GM19351 (cell line): Measurements from ENCODE around the gene FAR1.
"Not testable (repeated sequence)": the region's sequence is repeated elsewhere in the genome, so short reads cannot be mapped to it uniquely, and the experiment has no call there.

Experiments used
- ATAC-seq: cut with Tn5 transposase; IDR thresholded peaks from one replicate; pipeline ENCODE4 v1.9.1; 2021; ENCODE audit warnings: mild to moderate bottlenecking, moderate library complexity; ENCODE audit not compliant: unreplicated experiment

The FAR1 gene

DNA sequence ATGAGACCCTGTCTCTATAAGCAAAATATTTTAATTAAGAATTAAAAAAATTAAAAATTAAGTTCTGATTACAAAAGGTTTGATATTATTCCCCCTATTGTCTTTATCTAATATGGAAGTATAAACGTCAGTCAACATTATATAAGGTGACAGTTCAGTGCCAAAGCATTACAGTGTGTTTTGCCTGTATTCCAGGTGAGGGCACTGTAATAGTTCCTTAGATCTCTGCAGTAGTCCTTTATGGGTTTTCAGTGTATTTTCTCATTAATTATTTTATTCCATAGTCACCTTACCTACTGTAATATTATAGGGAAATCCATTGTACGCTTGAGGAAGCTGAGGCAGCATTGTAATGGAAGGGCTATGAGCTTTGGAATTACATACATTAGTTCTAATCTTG lies 33.0 kb downstream of the FAR1 start:
- ATAC-seq, result no peak

DNA sequence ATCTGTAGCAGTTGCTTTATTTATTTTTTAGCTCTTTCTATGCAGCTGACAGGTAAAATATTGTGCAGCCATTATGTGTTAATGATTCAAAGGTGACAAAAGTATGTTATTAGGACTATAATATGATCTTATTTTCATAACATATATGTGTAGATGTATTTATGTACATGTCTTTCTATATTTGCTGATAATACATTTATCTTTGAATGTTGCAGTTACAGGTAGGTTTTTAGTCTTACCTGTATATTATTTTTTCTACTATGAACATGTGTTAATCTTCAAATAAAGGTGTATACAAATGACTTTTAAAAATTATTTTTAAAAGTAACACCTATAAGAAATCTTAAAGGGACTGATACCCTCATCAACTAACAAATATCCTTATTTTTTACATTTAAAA lies 33.6 kb downstream of the FAR1 start:
- ATAC-seq, result no peak

DNA sequence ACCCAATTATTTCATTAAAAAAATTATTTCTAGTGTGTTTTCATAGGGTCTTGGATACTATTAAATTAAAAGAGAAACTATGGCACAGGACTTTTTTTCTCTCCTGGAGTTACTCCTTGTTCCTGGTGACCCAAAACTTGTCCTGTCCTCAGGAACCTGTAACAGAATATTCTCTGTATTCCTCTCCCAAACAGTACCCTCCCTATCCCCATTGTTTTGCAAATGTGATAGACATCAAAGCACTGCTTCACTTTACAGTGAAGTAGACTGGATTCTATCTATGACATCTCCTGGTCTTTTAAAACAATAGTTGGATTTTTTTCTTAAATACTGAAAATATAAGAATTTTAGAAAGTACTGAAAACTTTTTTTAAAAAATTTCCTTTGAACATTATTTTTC lies 37.2 kb downstream of the FAR1 start:
- no peak for ATAC-seq

DNA sequence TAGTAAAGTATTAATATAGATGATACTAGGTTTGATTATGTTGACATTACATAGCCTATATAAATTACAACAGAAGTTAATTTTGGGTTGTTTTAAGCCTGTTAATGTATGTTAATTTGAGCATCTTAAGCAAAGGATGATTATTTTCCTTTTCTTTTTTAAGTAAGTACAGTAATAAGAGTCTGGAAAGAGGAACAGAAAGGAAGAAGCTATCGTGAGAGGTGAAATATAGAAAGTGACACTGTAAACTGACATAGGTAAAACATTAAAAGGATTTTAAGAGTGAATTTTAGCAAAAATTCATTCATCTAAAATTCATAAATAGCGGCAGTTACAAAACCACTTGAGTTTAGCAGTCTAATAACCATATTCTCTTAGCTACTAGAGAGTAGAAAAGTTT lies 45.5 kb downstream of the FAR1 start:
- no peak for ATAC-seq

DNA sequence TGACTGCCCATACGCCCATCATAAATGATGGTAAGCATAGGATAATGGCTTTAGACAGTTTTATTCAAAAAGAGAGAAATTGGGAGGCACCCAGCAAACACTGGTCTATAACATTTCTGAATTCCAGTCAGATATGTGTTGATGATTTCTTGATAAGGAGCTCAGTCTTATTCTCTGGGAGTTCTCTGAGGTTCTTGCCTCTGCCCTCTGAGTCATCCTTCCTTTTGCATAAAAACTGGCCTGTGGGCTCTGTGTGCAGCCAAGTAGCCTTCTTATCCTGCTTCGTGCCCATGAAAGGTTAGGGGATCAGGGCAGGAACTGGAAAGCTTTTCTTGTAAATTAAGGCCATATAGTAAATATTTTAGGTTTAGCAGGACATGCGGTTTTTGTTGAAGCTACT lies 48.9 kb downstream of the FAR1 start:
- no peak for ATAC-seq

DNA sequence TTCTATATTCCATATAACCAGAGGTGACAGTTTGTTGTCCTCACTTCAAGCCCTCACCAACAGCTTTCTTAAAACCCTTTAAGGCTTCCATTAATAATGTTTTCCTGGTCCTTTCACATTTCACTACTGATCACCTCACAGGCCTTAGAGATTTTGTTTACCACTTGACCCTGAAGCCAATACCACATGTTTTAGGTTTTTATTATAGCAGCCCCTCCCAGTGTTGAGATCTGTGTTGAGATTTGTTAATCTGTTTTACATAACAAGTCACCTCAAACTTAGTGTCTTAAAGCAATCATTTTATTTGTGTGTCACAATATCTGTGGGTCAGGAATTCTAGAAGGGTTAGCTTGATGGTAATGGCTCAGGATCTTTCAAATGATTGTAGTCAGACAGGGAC lies 49.9 kb downstream of the FAR1 start:
- ATAC-seq, result no peak

DNA sequence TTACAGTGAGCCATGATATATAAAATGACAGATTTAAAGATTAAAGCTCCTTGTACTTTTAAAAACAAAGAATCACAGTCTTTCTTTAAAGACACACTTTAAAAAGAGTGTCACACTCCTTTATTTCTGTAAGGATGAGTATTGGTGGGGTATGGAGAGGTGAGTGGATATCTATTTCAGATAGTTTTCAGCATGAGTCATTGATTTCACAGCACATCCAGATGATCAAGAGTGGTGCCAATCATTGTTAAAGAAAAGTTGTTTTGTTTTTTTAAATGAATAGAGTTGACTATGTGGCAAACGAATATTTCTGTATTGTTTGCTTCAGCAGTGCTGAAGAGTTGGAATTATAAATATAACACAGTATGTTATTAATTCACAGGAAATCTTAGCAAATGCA lies 52.5 kb downstream of the FAR1 start:
- ATAC-seq, result no peak

DNA sequence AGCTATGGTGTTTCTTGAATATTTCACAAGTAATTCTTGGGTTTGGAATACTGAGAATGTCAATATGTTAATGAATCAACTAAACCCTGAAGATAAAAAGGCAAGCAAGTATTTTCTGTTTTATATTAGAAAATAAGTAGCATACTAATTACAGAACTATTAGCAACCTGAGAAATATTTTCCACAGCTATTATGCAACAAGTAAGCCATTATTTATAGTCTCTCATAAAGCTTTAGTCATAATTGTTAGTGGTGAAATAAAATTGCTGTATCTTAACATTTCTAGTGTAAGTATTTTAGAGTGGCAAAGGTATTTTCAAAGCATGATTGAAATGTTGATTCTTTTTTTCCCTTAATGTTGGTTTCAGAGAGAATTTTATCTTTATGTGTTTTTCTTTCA lies 53.3 kb downstream of the FAR1 start:
- ATAC-seq, result no peak

DNA sequence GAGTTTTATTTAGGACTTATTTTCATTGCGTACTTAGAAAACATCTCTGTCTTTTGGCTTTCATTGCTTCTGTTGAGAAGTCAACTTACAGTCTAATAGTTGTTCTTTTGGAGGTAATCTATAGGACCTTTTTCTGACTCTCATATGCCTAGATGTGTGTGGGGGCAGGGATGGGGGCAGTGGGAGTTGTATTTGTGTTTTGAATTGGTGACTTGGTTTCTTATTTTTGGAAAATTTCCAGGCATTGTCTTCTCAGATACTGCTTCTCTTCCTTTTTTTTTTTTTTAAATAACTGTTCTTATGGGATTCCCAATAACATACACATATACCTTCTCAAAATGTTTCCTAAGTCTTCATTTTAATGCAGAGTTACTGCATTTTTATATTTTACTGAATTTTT lies 58.0 kb downstream of the FAR1 start:
- no peak for ATAC-seq

DNA sequence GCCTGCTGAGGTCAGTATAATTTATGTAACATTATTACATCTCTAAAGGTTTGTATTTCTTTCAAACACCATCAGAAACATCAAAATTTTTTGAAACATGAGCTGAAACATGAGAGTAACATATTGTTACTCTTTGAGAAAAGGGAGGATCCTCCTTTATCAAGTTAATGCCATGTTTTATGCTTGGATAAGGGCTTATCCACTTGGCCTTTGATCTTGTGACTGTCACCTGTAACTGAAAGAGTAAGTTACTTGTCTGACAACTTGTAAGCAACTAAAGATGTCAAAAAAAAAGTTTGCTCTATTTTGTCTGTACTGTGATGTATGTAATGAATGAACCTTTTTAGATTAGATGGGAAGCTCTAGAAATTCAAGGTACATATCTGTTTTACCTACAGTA lies 59.6 kb downstream of the FAR1 start:
- no peak for ATAC-seq

DNA sequence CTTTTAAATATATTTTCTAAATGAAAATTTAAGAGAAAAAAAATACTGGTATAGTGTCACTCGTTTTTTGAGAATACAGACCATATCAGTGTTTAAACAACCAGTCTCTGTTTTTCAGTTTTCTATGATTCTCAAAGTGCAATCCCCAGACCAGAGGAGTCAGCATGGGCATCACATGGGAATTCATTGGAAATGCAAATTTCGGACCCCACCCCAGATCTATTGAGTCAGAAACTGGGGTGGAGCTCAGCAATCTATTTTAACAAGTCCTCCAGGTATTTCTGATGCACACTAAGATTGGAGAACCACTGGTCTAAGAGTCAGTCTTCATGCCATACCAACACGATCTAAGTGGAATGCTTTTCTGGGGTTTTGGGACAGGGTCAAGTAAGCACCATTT lies 66.1 kb downstream of the FAR1 start:
- ATAC-seq, result no peak

DNA sequence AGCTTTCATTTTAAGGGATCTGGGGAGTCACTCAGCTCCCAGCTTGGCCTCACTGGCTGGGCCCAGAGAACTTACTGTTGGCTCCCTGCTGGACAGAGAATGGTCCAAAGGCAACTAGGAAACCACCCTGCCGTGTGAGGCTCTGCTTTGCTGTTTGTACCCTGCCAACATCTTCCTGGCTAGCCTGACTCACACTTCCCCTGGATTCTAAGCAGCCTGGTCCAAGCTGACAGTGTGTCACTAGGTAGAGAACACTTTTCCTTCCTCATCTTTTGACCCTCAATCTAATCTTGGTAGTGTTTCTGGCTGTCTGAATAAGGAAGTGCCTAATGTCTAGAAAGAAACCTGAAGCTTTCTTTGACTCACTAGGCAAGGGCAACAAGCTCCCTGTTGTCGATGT lies 76.7 kb downstream of the FAR1 start:
- ATAC-seq, result no peak

DNA sequence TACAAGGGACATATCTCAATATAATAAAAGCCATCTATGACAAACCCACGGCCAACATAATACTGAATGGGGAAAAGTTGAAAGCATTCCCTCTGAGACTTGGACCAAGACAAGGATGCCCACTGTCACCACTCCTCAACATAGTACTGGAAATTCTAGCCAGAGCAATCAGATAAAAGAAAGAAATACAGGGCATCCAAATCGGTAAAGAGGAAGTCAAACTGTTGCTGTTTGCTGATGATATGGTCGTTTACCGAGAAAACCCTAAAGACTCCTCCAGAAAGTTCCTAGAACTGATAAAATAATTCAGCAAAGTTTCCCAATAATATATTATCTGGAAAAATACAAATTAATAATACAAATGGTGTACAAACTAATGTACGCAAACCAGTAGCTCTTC lies 84.8 kb downstream of the FAR1 start:
- ATAC-seq, result not testable (repeated sequence)

DNA sequence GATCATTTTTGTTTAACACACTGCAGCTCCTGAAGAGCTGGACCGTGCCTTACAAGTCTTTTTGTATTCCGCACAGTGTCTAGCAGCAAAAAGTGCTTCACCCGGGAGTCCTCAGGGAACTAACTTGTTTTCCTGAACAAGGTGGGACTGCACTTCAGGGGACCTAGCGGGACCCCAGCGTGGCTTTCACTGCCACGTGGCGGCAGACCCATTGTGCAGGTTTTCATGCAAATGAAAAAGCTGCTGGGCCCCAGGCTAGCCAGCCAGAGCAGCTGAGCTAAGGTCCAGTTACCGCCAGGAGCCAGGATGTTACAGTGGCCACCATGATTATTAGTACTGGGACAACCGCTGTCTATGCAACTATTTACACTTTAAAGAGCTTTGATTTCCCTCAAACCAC lies 90.6 kb downstream of the FAR1 start:
- no peak for ATAC-seq

DNA sequence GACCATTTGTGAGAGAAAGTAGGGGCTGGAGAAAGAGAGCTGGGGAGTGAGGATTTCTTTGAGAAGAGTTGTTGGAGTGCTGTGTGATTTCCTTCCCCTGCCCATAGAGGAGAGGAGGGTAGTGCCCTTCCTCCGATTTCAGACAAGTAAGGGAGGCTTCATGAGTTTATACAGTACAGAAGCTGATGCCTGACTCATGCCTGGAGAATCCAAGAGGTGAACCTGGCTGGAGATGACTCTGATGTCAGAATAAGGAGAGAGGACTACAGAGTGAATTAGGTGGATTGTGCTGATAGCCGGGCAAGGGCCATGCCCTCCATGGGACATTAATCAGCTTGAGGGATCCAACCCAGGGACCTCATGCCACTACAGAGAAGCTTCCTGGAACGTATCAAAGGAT lies 91.6 kb downstream of the FAR1 start:
- ATAC-seq, result no peak

DNA sequence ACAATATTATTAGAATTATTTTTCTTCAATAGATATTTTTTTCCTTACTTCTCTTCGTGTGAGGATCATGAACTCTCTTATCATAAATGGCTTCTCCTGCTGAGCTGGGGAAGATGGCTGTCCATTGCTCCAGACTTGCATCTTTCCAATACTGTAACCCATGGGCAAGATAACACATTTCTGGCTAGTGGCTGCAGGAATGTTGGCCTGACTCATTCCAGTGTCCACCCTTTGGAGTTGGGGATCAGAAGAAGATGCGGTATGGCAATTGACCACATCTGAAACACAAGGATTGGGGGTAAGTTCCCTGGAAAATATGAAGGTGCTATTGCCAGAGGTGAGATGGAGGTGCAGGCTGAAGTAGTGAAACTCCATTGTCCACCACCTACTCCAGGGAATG lies 92.8 kb downstream of the FAR1 start:
- no peak for ATAC-seq

DNA sequence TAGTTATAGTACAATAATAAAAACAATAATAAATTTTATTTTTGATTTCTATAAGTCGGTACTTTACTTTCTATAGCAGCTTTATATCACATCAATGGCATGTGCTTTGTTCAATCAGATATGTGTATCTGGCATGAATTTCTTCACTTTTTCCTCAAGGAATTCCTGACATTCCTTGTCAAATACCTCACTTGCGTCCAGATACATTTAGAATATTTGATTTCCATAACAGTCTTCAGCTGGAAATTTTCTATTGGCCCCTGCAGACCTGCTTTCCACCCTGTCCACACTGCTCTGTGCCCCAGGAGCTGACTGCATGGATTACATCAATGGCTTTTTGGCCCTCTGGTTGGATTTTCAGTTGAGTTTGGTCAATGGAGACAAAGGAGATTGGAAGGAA lies 93.2 kb downstream of the FAR1 start:
- ATAC-seq, result no peak

DNA sequence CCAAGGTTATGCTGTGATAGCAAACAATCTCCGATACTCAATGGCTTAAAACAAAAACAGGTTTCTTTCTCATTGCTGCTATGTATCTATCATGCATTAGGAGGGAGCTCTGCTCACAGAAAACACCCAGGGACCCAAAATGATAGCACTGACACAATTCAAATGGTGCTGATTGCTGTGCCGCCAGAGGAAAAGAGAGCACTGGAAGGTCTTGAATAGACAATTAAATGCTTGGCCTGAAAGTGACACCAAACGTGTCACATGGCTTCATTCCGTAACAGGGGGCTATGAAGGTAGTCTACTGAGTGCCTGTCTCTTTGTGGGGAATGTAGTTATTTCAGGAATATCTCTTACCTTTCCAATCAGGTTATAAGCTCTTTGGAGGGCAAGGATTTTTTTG lies 94.2 kb downstream of the FAR1 start:
- no peak for ATAC-seq

DNA sequence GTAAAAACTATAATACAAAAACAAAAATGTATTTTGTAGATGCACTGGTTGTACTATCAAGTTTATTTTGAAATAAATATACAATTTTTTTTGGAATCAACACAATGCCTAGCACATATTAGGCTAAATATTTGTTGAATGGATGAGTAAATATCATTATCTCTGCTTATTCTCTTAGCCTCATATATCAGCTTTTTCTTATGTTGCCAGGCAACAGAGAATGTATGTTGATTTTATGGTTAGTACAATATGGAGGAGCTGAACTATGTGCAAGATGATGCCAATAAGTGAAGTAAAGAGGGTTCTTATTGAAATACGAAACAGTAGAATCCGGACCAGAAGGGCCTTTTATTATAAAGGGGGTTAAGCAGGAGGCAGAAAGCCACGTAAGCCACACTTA lies 94.9 kb downstream of the FAR1 start:
- ATAC-seq, result no peak

DNA sequence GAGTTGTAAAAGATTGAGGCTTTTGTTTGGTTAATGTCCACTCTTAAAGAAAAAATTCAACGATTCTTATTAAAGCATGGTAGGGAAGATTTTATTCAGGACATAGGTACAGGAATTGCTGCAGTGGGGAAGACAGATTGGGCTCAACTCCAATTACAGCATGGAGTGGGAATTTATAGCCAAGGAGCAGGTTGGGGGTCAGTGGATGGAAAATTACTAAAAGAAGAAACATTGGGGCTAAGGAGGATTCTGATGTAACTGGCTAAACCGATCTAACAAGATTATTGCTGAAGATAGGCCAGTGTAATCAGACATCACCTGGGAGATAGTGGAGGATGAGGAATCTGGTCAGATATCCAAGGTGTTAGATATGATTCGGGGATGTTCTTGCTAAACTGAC lies 97.4 kb downstream of the FAR1 start:
- no peak for ATAC-seq

DNA sequence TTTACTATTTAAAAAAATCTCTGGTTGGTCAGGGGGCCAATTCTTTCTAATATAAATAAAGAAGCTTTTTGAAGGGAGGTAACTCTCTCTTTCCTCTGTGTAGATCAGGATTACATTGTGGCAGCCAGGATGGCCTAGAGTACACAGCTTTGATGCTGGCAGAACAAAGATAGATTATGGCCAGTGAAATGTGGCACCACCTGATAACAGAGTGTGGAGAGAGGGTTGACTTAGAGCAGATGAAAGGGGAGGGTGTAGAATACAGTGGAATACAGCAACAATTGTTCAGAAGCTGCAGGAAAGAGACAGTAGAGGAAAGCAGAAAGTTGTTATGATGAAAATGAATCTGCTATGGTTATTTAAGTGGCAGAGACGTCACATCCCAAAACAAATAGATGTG lies 99.0 kb downstream of the FAR1 start:
- ATAC-seq, result no peak

DNA sequence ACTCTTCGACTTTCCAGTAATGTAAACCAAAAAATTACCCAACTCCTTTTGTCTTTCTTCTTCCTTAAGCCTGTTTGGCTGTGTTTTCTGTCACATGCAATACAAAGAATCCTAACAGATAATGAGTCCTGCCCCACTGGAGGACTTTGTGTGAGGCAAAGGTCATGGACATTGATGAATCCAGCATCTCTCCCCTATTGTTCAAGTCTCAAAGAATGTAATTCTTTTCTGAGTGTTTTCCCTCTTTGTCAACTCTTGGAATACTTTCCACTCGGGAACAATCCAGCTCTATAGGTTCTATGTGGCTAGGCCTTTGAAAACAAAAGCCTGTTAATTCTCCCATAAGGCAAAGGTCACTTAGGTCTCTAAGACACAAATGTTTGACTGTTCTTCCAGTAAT lies 100.7 kb downstream of the FAR1 start:
- ATAC-seq, result no peak

DNA sequence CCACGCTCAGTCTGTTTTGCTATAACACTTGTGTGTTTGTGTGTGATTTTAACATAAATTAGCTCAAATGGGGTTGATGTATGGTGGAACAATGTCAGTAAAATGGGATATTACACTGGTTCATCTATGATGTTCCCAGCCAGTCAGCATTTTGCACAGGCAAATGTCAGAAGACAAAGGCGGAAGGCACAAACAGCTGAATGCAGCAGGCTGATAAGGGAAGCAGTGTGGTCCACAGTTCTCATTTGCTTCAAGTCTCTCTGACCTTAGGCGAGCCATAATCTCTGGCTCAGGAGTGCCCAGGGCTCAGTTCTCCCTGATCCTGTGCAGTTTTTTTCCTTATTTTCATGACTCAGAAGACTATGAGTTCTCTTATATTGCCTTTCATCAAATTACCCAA lies 102.7 kb downstream of the FAR1 start:
- no peak for ATAC-seq
